Central memory CD8-positive, alpha-beta T cell (primary cell): ENCODE results near the gene SBDS.
"Not testable (repeated sequence)": the region's sequence is repeated elsewhere in the genome, so short reads cannot be mapped to it uniquely, and the experiment has no call there.

ENCODE experiments used
- ATAC-seq: fragments of 150-1000 bp; cut with Tn5 transposase; replicated peaks from 2 replicates; pipeline ENCODE4 v1.10.0; 2022; ENCODE audit warnings: mild to moderate bottlenecking, moderate FRiP score, moderate number of reproducible peaks; ENCODE audit not compliant: poor library complexity, severe bottlenecking; ENCODE audit errors: extremely low read depth
- DNase-seq, 2 donors: peaks; one replicate each; pipeline ENCODE4 v3.0.0; 2021; ENCODE audit warnings: low spot score in 2 of 2
- H3K27ac Mint-ChIP-seq: one replicate; pipeline ENCODE4 v1.8.0; 2022; ENCODE audit warnings: low read depth, mild to moderate bottlenecking, moderate library complexity, mixed read lengths
- H3K27me3 Mint-ChIP-seq: one replicate; pipeline ENCODE4 v1.8.0; 2022; ENCODE audit warnings: mixed read lengths
- H3K36me3 Mint-ChIP-seq: one replicate; pipeline ENCODE4 v1.8.0; 2022; ENCODE audit warnings: mild to moderate bottlenecking, moderate library complexity, mixed read lengths; ENCODE audit not compliant: insufficient read depth
- H3K4me1 Mint-ChIP-seq: one replicate; pipeline ENCODE4 v1.8.0; 2022; ENCODE audit warnings: mixed read lengths
- H3K4me3 Mint-ChIP-seq: one replicate; pipeline ENCODE4 v1.8.0; 2022; ENCODE audit warnings: mild to moderate bottlenecking, moderate library complexity, mixed read lengths
- H3K9me3 Mint-ChIP-seq: one replicate; pipeline ENCODE4 v1.8.0; 2022; ENCODE audit warnings: mixed read lengths

The SBDS gene

DNA sequence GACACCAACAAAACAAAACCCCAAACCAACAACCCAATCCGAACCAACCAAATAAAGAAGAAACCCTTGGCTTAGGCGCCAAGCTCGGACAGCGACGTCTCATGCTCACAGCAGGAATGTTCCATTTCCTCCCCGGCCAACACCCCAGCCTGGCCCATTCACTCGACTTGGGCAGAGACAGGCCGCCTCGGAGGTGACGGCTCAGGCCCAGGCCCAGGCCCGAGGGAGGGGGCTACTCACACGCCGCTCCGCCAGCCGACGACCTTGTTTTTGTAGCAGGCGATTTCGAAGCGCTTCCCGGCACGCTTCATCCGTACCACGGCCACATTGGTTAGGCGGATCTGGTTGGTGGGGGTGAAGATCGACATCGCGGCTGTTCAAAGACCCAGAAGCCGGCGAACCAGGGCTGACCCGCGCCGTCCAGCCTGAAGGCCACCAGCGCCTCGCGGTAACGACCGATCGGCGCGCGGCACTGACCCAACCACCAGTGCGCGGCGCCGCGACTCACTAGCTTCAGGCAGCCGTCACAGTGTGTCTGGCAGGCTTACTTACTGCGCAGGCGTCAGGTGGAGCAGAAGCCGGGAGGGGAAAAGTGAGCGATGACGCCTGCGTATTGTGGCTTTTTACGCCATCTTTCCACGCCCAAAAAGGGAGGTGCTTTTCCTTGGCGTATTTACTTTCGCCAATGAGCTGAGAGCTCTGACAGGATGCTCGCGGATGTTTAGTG is at the start of gene SBDS:
Gene SBDS (minus strand): TSS at position 537 of the 727 bp plus-strand sequence. CDS start 169 bp downstream, at position 368.
- Mint-ChIP-seq H3K27ac (peak within 1 kb of the TSS; percentile 100), H3K4me1 (peaks cover 35% of the 10 kb centered on the region), H3K36me3 (peaks cover 62% of the 10 kb centered on the region), H3K4me3 (peak within 1 kb of the TSS; percentile 99)
- ATAC-seq, result peak; percentile 60
- H3K9me3 Mint-ChIP-seq, H3K27me3 Mint-ChIP-seq: not testable (repeated sequence)
- DNase-seq, result peak; percentile 86 to 96

GRCh38 chr7:67043559-67043930 is 48.2 kb upstream of the SBDS start:
- not testable (repeated sequence) for H3K4me3 Mint-ChIP-seq, H3K36me3 Mint-ChIP-seq, H3K27ac Mint-ChIP-seq, DNase-seq, H3K9me3 Mint-ChIP-seq, H3K27me3 Mint-ChIP-seq, ATAC-seq
- H3K4me1 Mint-ChIP-seq, result peaks cover 14% of the 10 kb centered on the region

GRCh38 chr7:67042781-67043558 is 47.6 kb upstream of the SBDS start:
- not testable (repeated sequence) for ATAC-seq, H3K27ac Mint-ChIP-seq, DNase-seq, H3K9me3 Mint-ChIP-seq, H3K36me3 Mint-ChIP-seq, H3K4me3 Mint-ChIP-seq, H3K27me3 Mint-ChIP-seq
- H3K4me1 Mint-ChIP-seq, result peaks cover 14% of the 10 kb centered on the region

DNA sequence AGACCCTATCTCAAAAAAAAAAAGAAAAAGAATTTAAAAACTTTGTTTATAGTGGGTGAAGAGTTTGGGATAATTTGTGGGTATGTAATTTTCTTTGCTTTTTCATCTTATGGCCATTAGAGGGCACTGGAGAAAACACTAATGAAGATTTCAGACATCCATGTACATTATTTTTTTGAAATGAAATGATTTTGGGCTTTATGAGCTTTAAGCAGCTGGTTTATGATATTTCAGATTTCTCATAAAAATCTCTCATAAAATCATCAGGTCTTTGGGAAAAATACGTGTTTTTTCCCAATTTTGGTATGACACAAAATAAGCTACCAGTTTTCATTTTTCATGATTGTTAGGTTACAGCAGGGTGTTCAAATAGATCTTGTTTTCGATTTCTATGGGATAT is 45.4 kb upstream of the SBDS start:
- H3K9me3 Mint-ChIP-seq, H3K27me3 Mint-ChIP-seq, H3K4me3 Mint-ChIP-seq, H3K27ac Mint-ChIP-seq, DNase-seq, ATAC-seq: not testable (repeated sequence)
- H3K4me1 Mint-ChIP-seq, result peaks cover 12% of the 10 kb centered on the region
- H3K36me3 Mint-ChIP-seq, result peaks cover 10% of the 10 kb centered on the region

DNA sequence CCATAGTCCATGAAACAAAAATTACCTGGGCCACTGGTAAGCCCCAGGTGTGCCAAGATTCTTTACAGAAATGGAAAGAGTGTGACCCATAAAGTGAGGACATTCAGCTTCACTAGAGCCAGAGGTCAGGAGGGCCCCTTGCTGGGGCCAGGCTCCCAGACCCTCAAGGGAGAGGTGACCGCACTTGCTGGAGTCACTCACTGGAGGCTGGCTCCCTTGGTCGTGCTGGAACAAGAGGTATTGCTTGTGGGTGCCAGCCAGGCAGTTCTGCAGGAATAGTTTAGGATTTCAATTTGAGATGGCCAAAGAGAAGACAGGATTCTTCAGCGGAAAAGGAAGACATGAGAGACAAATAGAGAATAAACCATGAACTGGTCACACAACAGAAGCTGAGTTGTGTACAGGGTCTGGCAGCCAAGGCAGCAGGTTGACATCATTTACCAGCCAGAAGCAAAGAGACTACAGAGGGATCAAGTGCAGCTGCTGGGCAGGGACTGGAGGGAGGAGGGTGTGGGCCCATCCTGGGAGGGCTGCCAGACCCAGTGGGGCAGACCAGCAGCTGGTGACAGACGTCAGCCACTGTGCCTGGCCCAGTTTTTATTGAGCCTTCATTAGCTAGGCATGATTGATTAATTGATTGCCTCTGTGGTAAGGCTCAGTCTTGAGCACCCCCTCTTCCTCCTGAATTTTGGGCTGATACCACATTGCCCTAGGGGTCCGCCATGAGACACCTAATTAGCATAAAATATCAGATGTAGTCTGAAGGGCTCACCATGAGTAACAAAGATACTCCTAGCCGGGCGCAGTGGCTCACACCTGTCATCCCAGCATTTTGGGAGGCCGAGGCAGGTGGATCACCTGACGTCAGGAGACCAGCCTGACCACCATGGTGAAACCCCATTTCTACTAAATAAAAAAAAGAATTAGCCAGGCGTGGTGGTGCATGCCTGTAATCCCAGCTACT is 41.3 kb upstream of the SBDS start:
- H3K27me3 Mint-ChIP-seq, H3K9me3 Mint-ChIP-seq, ATAC-seq, H3K4me3 Mint-ChIP-seq, DNase-seq, H3K4me1 Mint-ChIP-seq, H3K27ac Mint-ChIP-seq: not testable (repeated sequence)
- peaks cover 24% of the 10 kb centered on the region for H3K36me3 Mint-ChIP-seq

DNA sequence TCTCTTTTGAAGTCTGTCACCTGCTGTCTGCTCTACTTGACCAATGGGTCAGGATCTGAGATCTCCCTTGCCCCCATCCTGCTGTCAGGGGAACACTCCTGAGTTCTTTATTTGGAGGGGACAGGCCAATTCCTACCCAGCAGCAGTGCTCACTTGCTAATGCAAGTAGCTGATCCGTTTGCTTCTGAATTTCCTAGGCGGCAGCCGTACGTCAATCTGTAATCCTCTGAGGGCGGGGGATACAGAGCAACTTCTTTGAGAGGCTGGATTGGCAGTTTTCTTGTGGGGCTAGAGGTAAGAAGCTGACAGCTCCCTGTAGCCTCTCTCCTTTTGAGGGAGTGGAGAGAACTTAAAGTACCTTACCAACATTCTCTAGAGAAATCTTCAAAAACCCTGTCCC is 37.9 kb upstream of the SBDS start:
- H3K27me3 Mint-ChIP-seq, result no peaks in the 10 kb centered on the region

GRCh38 chr7:67031685-67032084 is 36.3 kb upstream of the SBDS start:
- H3K9me3 Mint-ChIP-seq, H3K4me1 Mint-ChIP-seq, H3K27me3 Mint-ChIP-seq, H3K27ac Mint-ChIP-seq, H3K4me3 Mint-ChIP-seq, ATAC-seq, DNase-seq: not testable (repeated sequence)
- H3K36me3 Mint-ChIP-seq, result peaks cover 37% of the 10 kb centered on the region

More for the DNA sequence above, 37.9 kb upstream of the SBDS start:
- Mint-ChIP-seq H3K4me1 (no peaks in the 10 kb centered on the region), H3K9me3 (no peaks in the 10 kb centered on the region), H3K36me3 (peaks cover 29% of the 10 kb centered on the region), H3K27ac (no peak overlapping the region), H3K4me3 (no peak overlapping the region)
- ATAC-seq (no peak), DNase-seq (no peak)

- not testable (repeated sequence) for H3K4me3 Mint-ChIP-seq, H3K27me3 Mint-ChIP-seq, H3K9me3 Mint-ChIP-seq, H3K27ac Mint-ChIP-seq, H3K4me1 Mint-ChIP-seq, DNase-seq, ATAC-seq
- peaks cover 39% of the 10 kb centered on the region for H3K36me3 Mint-ChIP-seq
These were observed 30.1 kb upstream of the SBDS start for GRCh38 chr7:67025459-67025858.

GRCh38 chr7:67022511-67022910 is 27.1 kb upstream of the SBDS start:
- DNase-seq (no peak), ATAC-seq (no peak)
- Mint-ChIP-seq H3K9me3 (no peaks in the 10 kb centered on the region), H3K27me3 (no peaks in the 10 kb centered on the region), H3K4me3 (no peak overlapping the region), H3K27ac (no peak overlapping the region), H3K4me1 (no peaks in the 10 kb centered on the region), H3K36me3 (peaks cover 57% of the 10 kb centered on the region)

- DNase-seq, result no peak
- Mint-ChIP-seq H3K4me1 (no peaks in the 10 kb centered on the region), H3K27me3 (no peaks in the 10 kb centered on the region), H3K27ac (no peak overlapping the region), H3K36me3 (peaks cover 62% of the 10 kb centered on the region), H3K4me3 (no peak overlapping the region), H3K9me3 (no peaks in the 10 kb centered on the region)
- no peak for ATAC-seq
These were observed 25.9 kb upstream of the SBDS start for GRCh38 chr7:67021260-67021659.

DNA sequence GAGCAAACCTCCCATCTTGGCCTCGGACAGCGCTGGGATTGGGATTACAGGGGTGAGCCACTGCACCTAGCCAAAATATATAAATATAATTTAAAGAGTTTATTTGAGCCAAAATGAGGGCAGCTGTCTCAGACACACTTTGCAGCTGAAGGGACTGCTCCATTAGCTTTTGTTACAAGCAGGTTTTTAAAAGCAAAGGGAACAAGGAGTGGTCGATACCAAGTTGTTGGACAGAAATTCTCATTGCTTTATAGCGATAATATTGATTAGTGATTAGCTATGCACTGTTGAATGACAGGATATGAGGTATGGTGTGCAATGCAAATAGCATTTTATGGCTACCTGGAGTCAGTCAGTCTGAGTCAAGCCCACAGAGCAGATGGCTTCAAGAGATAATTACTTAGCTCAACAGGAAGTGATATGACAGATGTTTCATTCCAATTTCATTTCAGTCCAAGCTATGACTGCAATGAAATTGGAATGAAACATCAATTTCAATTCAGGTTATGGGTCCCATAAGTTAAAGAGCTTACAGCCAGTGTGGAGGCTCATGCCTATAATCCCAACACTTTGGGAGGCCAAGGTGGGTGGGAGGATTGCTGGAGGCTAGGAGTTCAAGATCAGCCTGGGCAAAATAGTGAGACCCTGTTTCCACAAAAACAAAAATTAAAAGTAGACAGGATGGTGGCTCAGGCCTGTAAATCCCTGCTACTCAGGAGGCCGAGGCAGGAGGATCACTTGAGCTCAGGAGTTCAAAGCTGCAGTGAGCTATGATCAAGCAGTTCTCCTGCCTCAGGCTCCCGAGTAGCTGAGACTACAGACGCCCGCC is 24.4 kb upstream of the SBDS start:
- DNase-seq, result no peak
- ATAC-seq, result no peak
- Mint-ChIP-seq H3K9me3 (no peaks in the 10 kb centered on the region), H3K27me3 (no peaks in the 10 kb centered on the region), H3K27ac (no peak overlapping the region), H3K4me1 (no peaks in the 10 kb centered on the region), H3K36me3 (peaks cover 66% of the 10 kb centered on the region), H3K4me3 (no peak overlapping the region)

- H3K4me1 Mint-ChIP-seq, result no peaks in the 10 kb centered on the region
- DNase-seq (no peak), ATAC-seq (no peak)
- no peak overlapping the region for H3K4me3 Mint-ChIP-seq
- H3K9me3 Mint-ChIP-seq, result no peaks in the 10 kb centered on the region
- no peaks in the 10 kb centered on the region for H3K27me3 Mint-ChIP-seq
- peaks cover 69% of the 10 kb centered on the region for H3K36me3 Mint-ChIP-seq
- no peak overlapping the region for H3K27ac Mint-ChIP-seq
These were observed 23.6 kb upstream of the SBDS start for GRCh38 chr7:67018940-67019339.
